Measurements from ENCODE around the gene CHD6. TPM values are rescaled to one million over a fixed set of nuclear protein-coding genes. Genes with fewer than 3 reads are reported as not detected.

Gene CHD6
- total RNA-seq, 1 experiment from 2014 or later: 46.7 TPM

DNA sequence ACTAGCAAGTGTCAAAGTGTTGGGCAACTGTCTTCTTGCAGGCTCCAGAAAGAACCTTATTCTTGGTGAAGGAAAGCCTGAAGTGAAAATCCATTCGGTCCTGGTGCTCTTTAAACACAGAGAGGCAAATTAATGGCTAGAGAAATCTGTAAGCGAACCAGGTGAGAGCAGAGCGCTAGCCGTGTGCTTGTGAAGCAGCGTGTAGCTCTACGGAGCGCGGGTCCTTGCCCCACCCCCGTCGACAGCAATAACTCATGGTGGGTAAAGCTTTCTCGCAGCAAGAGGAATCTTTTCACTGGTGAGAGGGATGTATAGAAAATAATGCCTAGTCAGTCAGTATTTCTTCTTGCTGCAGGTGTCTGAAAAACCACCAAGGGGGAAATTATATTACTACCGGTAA lies 214.6 kb downstream of the CHD6 start:
- intact Hi-C loops (cut with micrococcal nuclease; ENCODE audit: unreplicated experiment): no loop called here
- H3K4me1 ChIP-seq (ENCODE audit: insufficient read depth, low read length, poor library complexity, severe bottlenecking): no peaks in the 10 kb centered on the region
- peaks cover 29% of the 10 kb centered on the region for H3K36me3 ChIP-seq (ENCODE audit: insufficient read depth, low read length, poor library complexity, severe bottlenecking)
- no peaks in the 10 kb centered on the region for H3K9me3 ChIP-seq (ENCODE audit: low read depth, low read length, poor library complexity, severe bottlenecking)
- BruUV-seq (replicated peaks): no TSS peak
- POLR2A ChIA-PET (ENCODE audit: low non-redundant PET): no interaction called here
- no peak overlapping the region for H3K27ac ChIP-seq (ENCODE audit: low read depth, low read length, poor library complexity, severe bottlenecking)
- no peaks in the 10 kb centered on the region for H3K27me3 ChIP-seq (replicated peaks; ENCODE audit: insufficient read depth, low read depth, low read length, poor library complexity)
- no peak overlapping the region for H3K4me3 ChIP-seq (ENCODE audit: low read depth, low read length, poor library complexity, severe bottlenecking)
- TF ChIP-seq EZH2 (IDR thresholded peaks at IDR 0.05; ENCODE audit: borderline replicate concordance, low read depth, low read length, poor library complexity, severe bottlenecking): no peak
- TF ChIP-seq, protein P1, sequence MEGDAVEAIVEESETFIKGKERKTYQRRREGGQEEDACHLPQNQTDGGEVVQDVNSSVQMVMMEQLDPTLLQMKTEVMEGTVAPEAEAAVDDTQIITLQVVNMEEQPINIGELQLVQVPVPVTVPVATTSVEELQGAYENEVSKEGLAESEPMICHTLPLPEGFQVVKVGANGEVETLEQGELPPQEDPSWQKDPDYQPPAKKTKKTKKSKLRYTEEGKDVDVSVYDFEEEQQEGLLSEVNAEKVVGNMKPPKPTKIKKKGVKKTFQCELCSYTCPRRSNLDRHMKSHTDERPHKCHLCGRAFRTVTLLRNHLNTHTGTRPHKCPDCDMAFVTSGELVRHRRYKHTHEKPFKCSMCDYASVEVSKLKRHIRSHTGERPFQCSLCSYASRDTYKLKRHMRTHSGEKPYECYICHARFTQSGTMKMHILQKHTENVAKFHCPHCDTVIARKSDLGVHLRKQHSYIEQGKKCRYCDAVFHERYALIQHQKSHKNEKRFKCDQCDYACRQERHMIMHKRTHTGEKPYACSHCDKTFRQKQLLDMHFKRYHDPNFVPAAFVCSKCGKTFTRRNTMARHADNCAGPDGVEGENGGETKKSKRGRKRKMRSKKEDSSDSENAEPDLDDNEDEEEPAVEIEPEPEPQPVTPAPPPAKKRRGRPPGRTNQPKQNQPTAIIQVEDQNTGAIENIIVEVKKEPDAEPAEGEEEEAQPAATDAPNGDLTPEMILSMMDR (conservative IDR thresholded peaks at IDR 0.05; ENCODE audit: low read depth, low read length): no peak
- no peak for DNase-seq (ENCODE audit: low spot score)
- CTCF ChIA-PET: no interaction called here

DNA sequence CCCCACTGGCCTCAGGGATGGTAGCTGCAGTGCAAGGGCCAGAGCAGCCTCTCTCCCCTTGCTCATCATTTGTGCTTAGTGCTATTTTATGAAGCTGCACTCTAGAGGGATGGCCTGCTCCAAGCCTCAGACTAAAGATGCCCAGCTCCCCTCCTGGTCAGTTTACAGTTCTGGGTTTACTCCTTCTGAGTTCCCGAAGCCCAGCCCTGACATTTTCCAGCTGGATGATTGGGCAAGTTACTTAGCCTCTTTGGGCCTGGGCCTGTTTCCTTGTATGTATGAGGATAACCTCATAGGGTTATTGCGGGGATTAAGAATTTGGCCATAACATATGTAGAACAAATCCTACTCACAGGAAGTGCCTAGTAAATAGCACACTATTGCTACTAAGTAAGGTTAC lies 219.8 kb downstream of the CHD6 start:
- POLR2A ChIA-PET (ENCODE audit: low non-redundant PET): no interaction called here
- TF ChIP-seq EZH2 (IDR thresholded peaks at IDR 0.05; ENCODE audit: borderline replicate concordance, low read depth, low read length, poor library complexity, severe bottlenecking): no peak
- TF ChIP-seq, protein P1 (conservative IDR thresholded peaks at IDR 0.05; ENCODE audit: low read depth, low read length): no peak
- intact Hi-C loops (cut with micrococcal nuclease; ENCODE audit: unreplicated experiment): no loop called here
- no peaks in the 10 kb centered on the region for H3K9me3 ChIP-seq (ENCODE audit: low read depth, low read length, poor library complexity, severe bottlenecking)
- CTCF ChIA-PET: no interaction called here
- no peaks in the 10 kb centered on the region for H3K36me3 ChIP-seq (ENCODE audit: insufficient read depth, low read length, poor library complexity, severe bottlenecking)
- no TSS peak for BruUV-seq (replicated peaks)
- no peak overlapping the region for H3K4me3 ChIP-seq (ENCODE audit: low read depth, low read length, poor library complexity, severe bottlenecking)
- no peak overlapping the region for H3K27ac ChIP-seq (ENCODE audit: low read depth, low read length, poor library complexity, severe bottlenecking)
- H3K4me1 ChIP-seq (ENCODE audit: insufficient read depth, low read length, poor library complexity, severe bottlenecking): no peaks in the 10 kb centered on the region
- no peaks in the 10 kb centered on the region for H3K27me3 ChIP-seq (replicated peaks; ENCODE audit: insufficient read depth, low read depth, low read length, poor library complexity)
- no peak for DNase-seq (ENCODE audit: low spot score)

DNA sequence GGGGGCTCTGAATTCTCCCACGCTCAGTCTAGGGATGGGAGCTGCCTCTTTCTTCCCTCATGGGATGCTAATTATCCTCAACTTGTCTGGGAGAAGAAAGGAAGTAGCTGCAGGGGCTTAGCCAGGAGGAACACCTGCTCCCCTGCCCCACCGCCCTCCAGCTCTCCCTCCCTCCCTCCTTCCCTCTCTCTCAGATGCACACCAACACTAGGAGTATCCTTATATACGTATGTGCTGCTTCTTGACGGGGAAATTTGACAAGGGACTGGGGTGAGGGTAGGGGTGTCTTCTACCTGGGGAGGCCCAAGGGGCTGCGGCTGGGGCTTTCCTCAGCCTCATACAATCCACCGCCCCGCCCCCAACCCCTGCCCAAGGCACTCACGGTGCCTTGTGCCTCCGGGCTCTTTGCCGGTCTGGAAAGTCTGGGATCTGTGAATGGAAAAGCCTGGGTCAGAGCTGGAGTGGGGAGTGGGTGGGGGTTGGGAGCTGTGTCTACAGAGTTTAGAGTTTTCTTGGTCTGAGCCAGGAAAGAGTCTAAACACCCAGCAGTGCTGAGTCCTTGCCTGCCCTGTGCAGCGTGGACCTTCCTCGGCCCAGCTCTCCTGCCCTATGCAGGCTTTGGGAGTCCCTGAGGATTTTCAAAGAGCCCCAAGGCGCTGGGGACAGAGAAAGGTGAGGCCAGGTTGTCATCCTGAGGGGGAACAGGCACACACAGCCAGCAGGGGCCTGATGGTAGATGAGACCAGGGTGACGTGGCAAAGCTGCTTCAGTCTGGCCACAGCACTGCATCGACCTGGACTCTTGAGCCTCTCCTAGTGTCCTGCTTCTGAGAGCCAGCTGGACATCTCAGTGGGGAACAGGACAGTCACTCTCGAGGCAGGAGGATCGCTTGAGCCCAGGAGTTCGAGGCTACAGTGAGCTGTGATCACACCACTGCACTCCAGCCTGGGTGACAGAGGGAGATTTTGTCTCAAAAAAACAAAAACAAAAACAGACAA lies 222.2 kb downstream of the CHD6 start:
- Histone ChIP-seq H3K27me3 (replicated peaks; ENCODE audit: insufficient read depth, low read depth, low read length, poor library complexity) (no peaks in the 10 kb centered on the region), H3K9me3 (ENCODE audit: low read depth, low read length, poor library complexity, severe bottlenecking) (no peaks in the 10 kb centered on the region), H3K27ac (ENCODE audit: low read depth, low read length, poor library complexity, severe bottlenecking) (no peak overlapping the region), H3K4me3 (ENCODE audit: low read depth, low read length, poor library complexity, severe bottlenecking) (no peak overlapping the region), H3K4me1 (ENCODE audit: insufficient read depth, low read length, poor library complexity, severe bottlenecking) (no peaks in the 10 kb centered on the region), H3K36me3 (ENCODE audit: insufficient read depth, low read length, poor library complexity, severe bottlenecking) (no peaks in the 10 kb centered on the region)
- no peak for TF ChIP-seq EZH2 (IDR thresholded peaks at IDR 0.05; ENCODE audit: borderline replicate concordance, low read depth, low read length, poor library complexity, severe bottlenecking)
- TF ChIP-seq, protein P1 (conservative IDR thresholded peaks at IDR 0.05; ENCODE audit: low read depth, low read length): no peak
- BruUV-seq (replicated peaks): no TSS peak
- DNase-seq (ENCODE audit: low spot score): no peak
- intact Hi-C loops (cut with micrococcal nuclease; ENCODE audit: unreplicated experiment): no loop called here
- ChIA-PET CTCF (no interaction called here), POLR2A (ENCODE audit: low non-redundant PET) (interaction anchor here (0.7 kb wide), 1 partner anchor 18 kb away, joined by 5 read pairs; no protein-coding TSS in a partner anchor)

Measured in A673 (cell line).